ENCODE results near the gene SOX6.

DNA sequence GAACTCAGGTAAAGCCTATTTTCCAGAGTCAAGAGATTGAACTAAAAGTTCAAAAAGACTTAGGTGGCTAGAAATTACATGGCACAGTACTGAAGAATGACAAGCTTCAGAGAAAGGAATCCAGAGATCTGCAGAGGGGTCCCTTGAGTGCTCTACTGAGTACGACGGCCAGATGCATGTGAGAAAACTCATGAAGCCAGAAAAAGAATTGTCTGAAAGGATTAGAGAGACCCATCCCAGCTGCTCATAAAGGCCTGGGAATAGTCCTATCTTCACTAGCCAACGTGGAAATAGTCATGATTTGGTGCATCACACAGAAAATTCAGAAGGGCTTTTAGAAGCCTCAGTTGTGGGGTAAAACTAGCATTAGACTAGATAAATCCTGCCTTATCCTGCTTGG is 91.3 kb downstream of the SOX6 start:
- no peak for TF ChIP-seq CTCF (IDR thresholded peaks at IDR 0.05)
- no peak for TF ChIP-seq EZH2phosphoT487 (IDR thresholded peaks at IDR 0.05)
